Measurements from ENCODE around the gene RFXAP. TPM values are rescaled to one million over a fixed set of nuclear protein-coding genes. Genes with fewer than 3 reads are reported as not detected.

The RFXAP gene
- total and polyA plus RNA-seq, 9 of the 15 experiments (the other 6 are each of a cell fraction or from before 2014, with no cell fraction given), result 2.1 to 9.7 (median 2.9) TPM

DNA sequence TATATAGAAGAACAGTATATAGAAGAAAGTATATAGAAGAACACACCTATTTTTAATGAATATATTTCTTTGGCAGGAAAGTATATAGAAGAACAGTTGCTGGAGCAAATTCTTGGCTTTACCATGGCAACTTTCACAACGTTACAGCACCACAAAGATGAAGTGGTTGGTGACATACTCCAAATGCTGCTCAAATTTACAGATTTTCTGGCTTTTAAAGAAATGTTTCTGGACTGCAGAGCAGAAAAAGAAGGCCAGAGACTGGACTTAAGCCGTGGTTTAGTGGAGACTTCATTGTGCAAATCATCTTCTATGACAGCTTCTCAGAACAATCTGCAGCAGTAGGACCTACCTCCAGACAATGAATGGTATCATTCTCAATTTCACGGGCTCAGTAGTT is 24.3 kb upstream of the RFXAP start:
- Histone ChIP-seq H3K36me3 (ENCODE audit: control insufficient read depth, insufficient read depth, low read length) (no peaks in the 10 kb centered on the region), H3K4me1 (replicated peaks in 1 of 2; ENCODE audit: control insufficient read depth in 2 of 2, insufficient read depth in 2 of 2, low read length in 2 of 2) (no peaks in the 10 kb centered on the region), H3K9me1 (ENCODE audit: control insufficient read depth, insufficient read depth, low read length) (no peaks in the 10 kb centered on the region), H3K27ac (ENCODE audit: extremely low read depth, low read depth, low read length) (no peak overlapping the region), H3K79me2 (ENCODE audit: control insufficient read depth, insufficient read depth, low read length) (no peaks in the 10 kb centered on the region), H3K9me3 (replicated peaks; ENCODE audit: control insufficient read depth, insufficient read depth, low read depth, low read length) (no peaks in the 10 kb centered on the region), H3K4me3 (no peak overlapping the region), H3K27me3 (ENCODE audit: control insufficient read depth in 2 of 2, insufficient read depth in 2 of 2, low read length in 2 of 2) (peaks cover 0 to 6% of the 10 kb centered on the region in 2 experiments; a peak in 2 of 5 replicates), H3K9ac (ENCODE audit: insufficient read depth in 1 of 2, low read depth in 2 of 2, low read length in 2 of 2) (no peak overlapping the region), H3K4me2 (ENCODE audit: insufficient read depth, low read length) (no peak overlapping the region), H4K20me1 (replicated peaks; ENCODE audit: control insufficient read depth, insufficient read depth, low read length) (no peaks in the 10 kb centered on the region), H2AFZ (ENCODE audit: low read depth, low read length) (no peak overlapping the region)
- no peak for ATAC-seq
- no peak for DNase-seq (ENCODE audit: extremely low read depth in 1 of 4, low spot score in 3 of 4)
- CTCF ChIA-PET (ENCODE audit: low intra/inter-chr PET ratio), result no interaction called here
- FAIRE-seq, result no peak
- in situ Hi-C loops (cut with MboI), result no loop called here
- WGBS (ENCODE audit: insufficient coverage, low coverage, missing lambda C conversion rate), result 0% methylated on average over 3 of the region's 3 CpGs
- BruUV-seq (replicated peaks), result no TSS peak
- POLR2A ChIA-PET, result no interaction called here
- intact Hi-C loops (cut with micrococcal nuclease), result no loop called here
- TF ChIP-seq, protein P1, sequence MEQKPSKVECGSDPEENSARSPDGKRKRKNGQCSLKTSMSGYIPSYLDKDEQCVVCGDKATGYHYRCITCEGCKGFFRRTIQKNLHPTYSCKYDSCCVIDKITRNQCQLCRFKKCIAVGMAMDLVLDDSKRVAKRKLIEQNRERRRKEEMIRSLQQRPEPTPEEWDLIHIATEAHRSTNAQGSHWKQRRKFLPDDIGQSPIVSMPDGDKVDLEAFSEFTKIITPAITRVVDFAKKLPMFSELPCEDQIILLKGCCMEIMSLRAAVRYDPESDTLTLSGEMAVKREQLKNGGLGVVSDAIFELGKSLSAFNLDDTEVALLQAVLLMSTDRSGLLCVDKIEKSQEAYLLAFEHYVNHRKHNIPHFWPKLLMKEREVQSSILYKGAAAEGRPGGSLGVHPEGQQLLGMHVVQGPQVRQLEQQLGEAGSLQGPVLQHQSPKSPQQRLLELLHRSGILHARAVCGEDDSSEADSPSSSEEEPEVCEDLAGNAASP (IDR thresholded peaks at IDR 0.05), result no peak
- no peak for TF ChIP-seq ARID2 (IDR thresholded peaks at IDR 0.05)
- no peak for TF ChIP-seq CREB1 (IDR thresholded peaks at IDR 0.05)
- TF ChIP-seq CREB1 (CRISPR knock-in tag; IDR thresholded peaks at IDR 0.05), result no peak
- no peak for TF ChIP-seq NFYB (IDR thresholded peaks at IDR 0.05; ENCODE audit: extremely low read depth, insufficient read length)
- no peak for TF ChIP-seq GTF2E2 (tag; IDR thresholded peaks at IDR 0.05)
- TF ChIP-seq CBX2 (IDR thresholded peaks at IDR 0.05; ENCODE audit: insufficient read depth, low read length, poor library complexity, severe bottlenecking), result no peak
- TF ChIP-seq ERF (CRISPR knock-in tag; IDR thresholded peaks at IDR 0.05), result no peak
- no peak for TF ChIP-seq MYC (IDR thresholded peaks at IDR 0.05; ENCODE audit: low read depth, low read length)
- no peak for TF ChIP-seq MYC (CRISPR knock-in tag; IDR thresholded peaks at IDR 0.05; ENCODE audit: borderline replicate concordance, low read depth)
- TF ChIP-seq CEBPB (tag; IDR thresholded peaks at IDR 0.05), result no peak
- no peak for TF ChIP-seq ZNF445 (CRISPR knock-in tag; IDR thresholded peaks at IDR 0.05; ENCODE audit: low read depth)
- TF ChIP-seq ZNF134 (CRISPR knock-in tag; conservative IDR thresholded peaks at IDR 0.05), result no peak
- no peak for TF ChIP-seq ZC3H8 (IDR thresholded peaks at IDR 0.05)
- TF ChIP-seq POLR2G (IDR thresholded peaks at IDR 0.05; ENCODE audit: low read depth, low read length), result no peak
- no peak for TF ChIP-seq ZNF407 (IDR thresholded peaks at IDR 0.05; ENCODE audit: low read depth)
- TF ChIP-seq ILF3 (IDR thresholded peaks at IDR 0.05; ENCODE audit: borderline replicate concordance), result no peak
